ENCODE measurements around the gene FHAD1. TPM values are rescaled to one million over a fixed set of nuclear protein-coding genes. Genes with fewer than 3 reads are reported as not detected.

Gene FHAD1
- total RNA-seq, 1 donor from 2014 or later, result 0.99 TPM

DNA sequence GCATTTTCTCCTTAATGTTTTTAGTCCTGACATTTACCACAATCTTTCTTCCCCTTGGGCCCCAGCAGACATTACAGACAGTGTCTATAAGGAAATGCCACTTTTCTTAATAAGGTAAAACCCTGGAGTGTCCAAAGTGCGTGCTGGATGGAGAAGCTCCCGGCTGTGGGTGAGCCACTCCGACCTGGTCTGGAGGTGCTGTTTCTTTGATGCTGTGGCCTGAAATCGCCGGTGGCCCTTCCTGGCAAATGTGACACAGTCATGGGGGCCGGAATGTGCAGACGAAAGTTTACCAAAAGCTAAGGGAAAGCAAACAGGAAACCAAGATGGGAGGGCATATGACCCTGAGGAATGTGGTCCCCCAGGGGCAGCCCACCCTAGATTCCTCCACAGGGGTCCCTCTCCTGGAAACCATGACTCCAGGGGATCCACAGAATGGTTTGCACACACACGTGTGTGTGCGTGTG, 77.9 kb downstream of the FHAD1 start:
- no peak for DNase-seq (ENCODE audit: low read depth)

DNA sequence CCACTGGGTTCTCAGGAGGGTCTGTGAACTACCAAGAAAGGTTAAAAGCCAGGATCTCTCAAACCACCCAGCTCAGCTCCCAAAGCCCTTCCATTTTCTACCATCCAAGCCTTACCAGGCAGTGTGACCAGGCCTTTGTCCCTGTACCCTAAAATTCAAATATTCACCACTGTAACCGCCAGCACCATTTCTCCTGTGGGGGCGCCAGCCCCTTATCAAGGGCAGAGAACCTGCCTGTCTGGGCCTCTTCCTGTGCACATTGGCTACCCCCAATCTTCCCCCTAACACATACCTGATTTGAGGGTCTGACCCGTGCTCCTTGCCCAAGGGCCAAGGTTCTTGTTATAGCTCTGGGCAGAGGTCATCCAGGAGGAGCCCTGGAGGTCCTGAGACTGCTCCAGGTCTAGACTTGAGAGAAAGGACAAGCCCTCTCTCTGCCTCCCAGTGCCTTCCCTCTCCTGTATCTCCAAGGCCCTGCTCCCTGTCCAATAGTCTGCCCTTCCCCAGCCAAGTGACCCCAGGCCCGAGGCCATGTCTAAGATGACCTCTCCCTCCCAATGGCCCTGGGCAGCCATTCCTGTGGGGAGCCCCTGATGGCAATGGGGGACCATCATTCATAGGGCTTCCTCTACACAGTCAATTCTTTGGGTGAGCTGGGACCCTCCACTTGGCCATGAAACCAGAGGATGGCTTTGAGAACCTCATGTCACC, 78.5 kb downstream of the FHAD1 start:
- DNase-seq (ENCODE audit: low read depth), result no peak

DNA sequence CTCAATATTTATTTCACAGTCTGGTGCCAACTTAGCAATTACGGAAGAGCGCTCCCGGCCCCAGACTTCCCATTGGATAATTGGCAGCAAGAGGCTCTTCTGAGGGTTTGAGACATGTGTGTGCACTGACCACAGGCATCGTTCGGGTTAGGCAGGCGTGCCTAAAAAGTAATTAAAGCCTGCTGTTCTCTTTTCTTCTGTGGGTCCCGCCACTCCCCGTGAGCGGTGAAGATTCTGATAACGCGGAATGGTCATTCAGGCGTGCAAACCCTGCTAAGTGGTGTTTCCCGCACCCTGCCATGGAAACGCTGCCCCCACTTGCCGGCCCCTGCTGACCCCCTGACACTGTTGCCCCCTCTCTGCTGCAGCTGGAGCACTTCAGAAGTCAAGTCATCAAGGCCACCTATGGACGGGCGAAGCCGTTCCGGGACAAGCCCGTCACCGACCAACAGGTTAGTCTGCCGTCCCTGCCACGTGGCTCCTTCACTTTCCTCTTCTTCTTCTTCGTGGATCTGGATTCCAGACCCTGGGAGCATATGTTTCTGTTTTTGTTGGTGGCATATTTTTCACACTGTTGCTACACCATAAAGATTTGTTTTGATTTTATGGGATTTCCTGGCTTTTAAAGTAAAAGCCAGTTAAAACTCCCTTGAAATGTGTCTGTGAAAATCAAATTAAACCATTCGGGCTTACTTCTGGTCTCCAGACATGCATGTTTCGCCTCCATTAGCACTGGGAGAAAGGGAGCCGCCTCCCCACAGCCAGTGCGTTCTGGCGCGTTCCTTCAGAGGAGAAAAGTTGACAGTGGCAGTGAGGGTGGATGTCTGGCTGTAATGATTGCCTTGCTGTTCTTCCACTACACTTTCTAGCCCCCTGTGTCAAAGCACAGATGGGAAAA, 79.9 kb downstream of the FHAD1 start:
- peak; percentile 94 for DNase-seq (ENCODE audit: low read depth)

DNA sequence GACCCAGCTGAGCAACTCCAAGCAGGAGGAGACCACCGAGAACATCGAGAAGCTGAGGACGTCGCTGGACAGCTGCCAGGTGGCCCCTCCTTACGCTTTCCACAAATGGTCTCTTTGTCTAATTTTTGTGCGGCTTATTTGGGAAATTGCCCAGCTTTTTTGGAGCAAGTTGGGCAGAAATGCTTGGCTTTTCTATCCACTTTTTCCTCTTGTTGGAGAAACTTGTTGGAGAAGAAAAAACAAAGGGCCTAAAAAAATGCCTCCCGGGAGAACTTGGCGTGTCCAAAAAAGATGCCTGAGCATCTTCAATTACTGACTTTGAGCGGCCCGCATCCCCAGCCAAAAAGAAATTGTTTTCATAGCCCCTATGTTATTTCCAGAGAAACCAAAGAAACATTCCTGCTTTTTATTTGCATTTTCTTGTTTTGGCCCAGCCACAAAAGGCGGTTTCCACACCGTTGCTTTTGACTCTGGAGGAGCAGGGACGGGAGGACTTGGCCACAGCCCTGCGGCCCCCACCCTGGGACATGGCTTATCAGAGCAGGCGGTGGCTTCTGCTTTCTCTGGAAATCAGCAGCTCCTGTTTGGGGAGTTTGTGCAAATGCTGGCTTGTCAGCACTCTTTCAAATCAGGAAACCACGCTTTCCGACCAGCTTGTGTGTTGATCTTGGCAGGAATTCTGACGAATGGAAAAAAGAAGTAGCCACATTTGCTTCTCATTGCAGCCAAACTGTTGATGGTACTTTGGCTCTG, 81.5 kb downstream of the FHAD1 start:
- DNase-seq (ENCODE audit: low read depth), result peak; percentile 47

DNA sequence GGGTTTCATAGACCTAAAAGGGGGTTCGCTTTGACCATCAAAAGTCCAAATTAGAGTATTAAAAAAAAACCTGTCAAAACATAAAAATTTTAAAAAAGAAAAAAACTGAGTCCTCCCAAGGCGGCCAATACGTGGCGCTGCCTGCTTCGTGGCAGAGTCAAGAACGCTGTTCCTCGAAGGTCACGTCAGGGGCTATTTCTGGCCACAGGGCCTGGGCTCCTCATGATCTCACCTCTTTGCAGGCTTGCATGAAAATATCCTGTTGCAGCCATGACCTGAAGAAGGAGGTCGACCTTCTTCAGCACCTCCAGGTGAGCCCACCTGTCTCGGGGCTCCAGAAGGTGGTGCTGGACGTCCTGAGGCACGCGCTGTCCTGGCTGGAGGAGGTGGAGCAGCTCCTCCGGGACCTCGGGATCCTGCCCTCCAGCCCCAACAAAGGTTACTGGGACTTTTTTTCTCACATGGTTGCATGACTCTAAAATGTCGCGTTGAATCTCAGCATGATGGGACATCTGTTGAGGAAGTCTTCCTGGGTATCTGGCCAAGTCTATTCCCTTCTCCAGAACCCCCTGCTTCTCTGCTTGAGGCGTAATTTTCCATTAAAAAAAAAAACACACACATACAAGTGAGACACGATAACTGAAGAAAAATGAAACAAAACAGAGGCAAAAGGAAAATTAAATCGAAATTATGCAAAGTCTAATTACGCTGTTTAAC, 82.2 kb downstream of the FHAD1 start:
- DNase-seq (ENCODE audit: low read depth), result peak; percentile 78

DNA sequence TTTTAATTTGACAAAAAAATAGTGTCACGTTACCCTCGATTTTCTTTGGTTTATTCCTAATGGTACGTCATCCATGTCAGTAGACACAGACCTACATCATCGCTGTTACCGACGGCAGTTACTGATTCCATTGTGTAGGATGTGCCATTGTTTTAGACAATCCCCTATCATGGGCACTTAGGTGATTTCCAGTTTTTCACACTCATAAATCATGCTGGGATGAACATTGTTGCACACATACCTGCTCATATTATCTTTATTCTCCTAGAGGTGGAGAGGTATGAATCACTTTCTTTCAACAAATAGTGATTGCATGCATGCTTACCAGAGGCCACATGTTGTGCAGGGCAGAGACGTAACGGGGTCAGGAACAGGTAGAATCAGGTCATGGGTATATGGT, 83.0 kb downstream of the FHAD1 start:
- DNase-seq (ENCODE audit: low read depth), result no peak

DNA sequence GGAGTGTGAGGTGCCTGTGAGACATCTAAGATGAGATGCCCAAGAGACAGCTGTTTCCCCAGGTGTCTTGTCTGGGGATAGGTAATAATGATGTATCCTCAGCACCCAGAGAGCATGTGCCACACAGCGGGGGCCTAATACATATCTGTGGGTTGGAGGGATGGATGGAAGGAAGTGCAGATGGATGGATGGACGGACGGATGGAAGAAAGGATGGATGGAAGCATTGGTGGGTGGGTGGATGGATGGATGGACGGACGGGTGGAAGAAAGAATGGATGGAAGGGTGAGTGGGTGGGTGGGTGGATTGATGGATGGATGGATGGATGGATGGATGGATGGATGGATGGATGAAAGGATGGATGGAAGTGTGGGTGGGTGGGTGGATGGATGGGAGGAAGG, 84.2 kb downstream of the FHAD1 start:
- DNase-seq (ENCODE audit: low read depth), result no peak

DNA sequence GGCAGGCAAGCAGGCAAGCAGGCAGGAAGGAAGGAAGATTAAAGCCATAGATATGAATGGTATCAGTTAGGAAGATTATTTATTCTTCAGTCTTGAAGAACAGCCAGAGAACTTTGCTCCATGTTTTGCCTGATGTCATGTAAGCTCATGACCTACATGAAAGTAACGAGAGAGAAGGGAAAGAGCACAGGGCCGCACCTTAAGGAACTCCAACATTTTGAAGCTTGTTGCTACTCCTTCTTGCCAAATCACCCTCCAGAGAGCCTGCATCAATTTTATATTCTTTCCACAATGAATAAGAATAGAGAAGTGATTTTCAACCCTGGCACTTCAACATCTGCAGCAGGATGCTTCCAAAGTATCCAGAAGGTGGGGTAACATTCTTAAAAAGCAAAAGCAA, 84.7 kb downstream of the FHAD1 start:
- no peak for DNase-seq (ENCODE audit: low read depth)

DNA sequence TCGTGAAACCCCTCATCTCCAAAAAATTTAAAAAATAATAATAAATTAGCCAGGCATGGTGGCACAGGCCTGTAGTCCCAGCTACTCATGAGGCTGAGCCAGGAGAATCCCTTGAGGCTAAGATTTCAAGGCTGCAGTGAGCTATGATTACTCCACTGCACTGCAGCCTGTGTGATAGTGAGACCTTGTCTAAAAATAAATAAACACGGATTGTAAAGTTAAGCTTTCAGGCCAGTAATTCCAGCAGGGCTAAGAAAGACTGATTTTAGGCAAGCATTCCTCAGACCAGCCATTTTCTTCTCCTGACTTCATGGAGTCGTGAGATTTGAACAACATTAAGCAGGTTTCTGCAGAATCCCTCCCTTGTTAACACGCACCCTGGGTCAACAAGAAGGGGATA, 85.5 kb downstream of the FHAD1 start:
- DNase-seq (ENCODE audit: low read depth), result no peak

DNA sequence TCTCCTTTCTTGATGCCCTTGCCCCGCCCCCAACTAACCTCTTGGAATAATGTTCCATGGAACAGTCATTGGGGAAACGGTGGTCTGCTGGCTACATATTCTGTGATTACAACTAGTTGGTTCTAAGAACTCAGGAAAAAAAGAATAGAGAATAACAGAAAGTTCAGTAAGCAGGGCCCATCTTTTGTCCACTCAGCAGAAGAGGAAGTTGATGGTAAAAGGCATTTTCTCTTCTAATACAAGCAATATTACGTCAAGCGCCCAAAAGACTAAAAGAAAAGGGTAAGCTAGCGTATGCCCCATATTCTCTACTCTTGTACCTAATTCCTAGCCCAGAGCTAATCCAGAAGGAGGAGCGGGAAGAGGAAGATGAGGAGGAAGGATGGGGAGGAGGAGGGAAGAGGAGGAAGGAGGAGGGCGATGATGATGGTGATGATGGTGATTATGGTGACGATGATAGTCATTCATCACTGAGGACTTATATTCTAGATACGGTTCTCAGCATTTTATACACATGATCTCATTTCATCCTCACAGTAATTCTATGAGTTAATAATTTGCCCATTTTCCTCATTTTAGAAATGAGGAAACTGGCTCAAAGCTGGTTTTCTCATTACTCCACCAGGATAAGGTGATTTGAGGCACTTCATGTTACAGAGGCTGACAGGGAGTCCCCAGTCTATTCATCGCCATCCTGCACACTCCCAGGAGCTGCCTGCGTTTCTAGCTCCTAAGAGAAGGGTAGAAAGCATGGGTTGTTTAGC, 86.1 kb downstream of the FHAD1 start:
- DNase-seq (ENCODE audit: low read depth), result no peak

DNA sequence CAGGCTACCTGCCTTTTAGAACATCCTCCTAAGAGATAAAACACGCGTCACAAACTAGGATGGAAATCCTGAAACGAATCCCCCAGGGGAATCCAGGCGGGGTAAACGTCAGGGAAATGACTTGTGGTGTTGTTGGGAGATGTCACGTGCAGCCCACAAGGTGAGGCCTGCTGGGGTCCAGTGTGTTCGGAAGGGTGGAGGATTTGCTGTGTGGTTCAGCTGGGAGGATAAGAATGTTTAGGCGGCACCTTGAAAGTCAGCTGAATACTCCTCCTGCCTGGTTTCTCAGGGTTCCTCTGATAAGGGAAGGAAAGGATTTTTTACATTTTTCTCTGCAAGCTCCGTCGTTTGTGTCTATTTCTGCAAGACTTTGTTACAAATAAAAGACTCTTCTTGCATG, 88.0 kb downstream of the FHAD1 start:
- no peak for DNase-seq (ENCODE audit: low read depth)

DNA sequence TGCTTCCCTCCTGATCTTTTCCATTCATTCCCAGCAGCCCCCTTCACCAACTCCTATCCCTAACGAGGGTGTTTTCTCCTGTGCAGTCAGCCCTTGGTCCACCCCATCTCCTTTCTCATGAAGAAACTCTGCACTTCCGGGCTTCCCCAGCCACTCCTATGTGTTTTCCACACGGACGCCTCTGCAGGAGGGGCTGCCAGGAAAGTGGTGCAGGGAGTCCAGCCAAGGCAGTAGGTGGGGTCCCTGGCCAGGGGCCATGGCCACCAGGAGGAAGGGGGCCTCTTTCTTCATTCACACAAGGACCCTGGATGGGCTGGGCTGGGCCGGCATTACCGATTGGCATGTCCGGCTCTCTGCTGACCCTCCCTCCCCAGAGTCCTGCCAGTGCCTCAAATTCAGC, 89.8 kb downstream of the FHAD1 start:
- no peak for DNase-seq (ENCODE audit: low read depth)

DNA sequence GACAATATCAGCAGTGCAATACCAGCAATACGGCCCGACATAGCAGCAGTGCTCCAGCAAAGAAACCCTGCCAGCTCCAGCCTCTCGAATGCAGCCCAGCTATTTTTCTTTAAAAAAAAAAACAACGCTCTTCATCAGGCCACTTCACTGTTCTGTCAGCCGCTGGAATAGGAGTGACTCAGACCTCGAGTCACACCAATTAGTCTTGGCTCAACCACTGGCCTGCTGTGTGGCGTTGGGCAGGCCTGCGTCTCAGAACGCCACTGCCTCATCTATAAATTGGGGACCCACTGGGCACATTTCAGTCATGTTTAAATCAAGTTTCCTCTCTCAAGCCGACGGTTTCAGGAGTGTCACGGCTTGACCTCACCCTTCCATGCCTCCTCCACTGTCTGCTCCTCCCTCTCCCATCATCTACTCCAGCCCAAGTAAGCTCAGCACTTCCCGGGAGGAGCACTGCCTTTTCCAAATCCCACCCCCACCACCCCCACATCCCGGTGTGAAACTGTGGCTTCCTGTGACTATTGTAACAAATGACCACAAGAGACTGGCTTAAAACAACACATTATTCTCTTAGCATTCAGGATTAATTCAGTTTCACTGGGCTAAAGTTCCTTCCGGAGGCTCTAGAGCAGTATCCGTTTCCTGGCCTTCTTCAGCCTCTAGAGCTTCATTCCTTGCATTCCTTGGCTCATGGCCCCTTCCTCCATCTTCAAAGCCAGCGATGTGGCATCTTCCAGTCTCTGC, 90.8 kb downstream of the FHAD1 start:
- peak; percentile 51 for DNase-seq (ENCODE audit: low read depth)

DNA sequence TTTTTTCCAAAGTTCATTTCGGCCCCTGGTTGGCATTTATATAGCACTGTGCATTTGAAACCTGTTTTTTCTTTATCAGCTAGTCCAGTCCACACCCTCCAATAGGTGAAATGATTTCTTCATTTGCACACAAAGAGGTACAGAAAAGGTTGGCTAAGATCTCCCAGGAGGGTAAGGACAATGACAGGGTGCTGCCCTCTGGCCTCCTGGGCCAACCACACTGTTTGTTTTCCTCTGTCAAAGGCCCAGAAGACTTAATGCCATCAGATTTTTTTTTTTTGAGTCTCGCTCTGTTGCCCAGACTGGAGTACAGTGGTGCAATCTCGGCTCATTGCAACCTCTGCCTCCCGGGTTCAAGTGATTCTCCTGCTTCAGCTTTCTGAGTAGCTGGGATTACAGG, 92.5 kb downstream of the FHAD1 start:
- no peak for DNase-seq (ENCODE audit: low read depth)

DNA sequence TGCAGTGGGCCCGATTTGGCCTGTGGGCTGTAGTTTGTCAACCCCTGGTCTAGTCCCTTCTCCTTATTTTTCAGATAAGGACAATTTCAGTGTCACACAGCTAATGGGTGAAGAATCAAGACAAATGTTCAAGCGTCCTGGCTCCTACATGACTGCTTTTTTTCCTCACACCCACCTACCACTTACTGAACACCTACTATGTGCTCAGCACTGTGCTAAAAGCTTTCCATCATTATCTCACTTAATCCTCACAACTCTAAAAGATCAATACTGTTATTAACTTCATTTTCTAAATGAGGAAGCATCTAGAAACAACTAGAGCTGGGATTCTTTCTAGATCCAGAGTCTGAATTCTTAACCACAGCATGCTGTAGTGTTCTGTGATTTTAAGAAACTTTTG, 94.2 kb downstream of the FHAD1 start:
- DNase-seq (ENCODE audit: low read depth), result no peak

DNA sequence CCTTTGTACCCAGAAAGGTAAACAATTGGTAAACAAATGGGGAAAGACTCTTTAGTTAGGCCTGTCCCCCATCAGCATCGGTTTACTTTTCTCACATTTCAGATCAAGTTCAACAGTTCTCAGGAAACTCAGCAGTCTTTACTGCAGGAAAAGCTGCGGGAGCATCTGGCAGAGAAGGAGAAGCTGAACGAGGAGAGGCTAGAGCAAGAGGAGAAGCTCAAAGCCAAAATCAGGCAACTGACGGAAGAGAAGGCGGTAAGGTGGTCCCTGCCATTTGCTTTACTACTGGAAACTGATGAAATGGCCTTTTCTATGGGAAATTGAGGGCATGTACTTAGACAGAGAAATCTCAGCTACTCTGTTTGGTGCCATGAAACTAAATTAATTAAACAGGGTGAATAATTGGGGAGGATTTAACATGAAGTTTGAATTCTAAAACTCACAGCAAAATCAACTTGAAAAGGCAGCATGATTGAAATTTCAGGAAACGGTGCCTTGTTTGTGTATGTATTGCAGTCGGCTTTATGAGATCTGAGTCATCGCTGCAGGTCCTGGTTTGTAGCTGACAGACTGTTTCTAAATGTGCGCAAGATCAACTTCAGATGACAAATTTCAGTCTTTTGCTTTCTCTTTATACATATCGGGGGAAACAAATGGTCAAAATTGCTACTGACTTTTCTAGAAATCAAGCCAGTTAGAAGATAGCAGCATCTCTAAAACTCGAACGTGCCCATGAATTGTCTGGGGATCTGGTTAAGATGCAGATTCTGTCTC, 94.8 kb downstream of the FHAD1 start:
- DNase-seq (ENCODE audit: low read depth), result no peak

DNA sequence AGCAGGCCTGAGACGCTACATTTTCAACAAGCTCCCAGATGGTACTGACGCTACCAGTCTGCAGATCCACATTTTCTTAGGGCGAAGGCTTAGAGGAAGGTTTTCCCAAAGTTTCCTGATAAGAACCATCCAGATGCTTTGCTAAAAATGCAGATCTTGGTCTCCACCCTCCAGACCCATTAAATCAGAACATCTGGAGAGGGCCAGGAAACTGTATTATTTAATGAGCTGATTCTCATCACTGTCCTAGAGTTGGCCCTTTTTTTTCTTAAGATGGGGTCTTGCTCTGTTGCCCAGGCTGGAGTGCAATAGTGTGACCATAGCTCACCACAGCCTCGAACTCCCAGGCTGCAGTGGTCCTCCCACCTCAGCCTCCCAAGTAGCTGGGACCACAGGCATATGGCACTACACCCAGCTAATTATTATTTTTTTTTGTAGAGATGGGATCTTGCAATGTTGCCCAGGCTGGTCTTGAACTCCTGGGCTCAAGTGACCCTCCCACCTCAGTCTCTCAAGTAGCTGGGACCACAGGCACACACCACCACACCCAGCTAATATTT, 95.5 kb downstream of the FHAD1 start:
- no peak for DNase-seq (ENCODE audit: low read depth)

DNA sequence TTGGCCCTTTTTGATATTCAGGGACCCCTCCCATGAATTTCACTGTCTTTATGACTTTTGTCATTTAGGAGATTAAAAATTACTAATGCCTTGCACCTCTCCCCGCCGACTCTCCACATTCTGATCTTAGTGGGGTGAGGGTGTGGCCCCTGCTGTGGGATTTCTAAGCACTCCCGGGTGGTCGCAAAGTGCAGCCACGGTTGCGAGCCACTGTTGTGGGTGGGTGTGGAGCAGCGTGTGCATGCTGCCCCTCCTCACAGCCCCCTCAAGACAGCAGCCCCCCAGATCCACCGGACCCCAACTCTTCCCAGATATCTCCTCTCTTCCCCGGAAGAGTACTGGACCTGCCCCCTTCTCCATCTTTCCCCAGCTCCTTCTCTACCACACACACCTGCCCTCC, 96.1 kb downstream of the FHAD1 start:
- DNase-seq (ENCODE audit: low read depth), result no peak

DNA sequence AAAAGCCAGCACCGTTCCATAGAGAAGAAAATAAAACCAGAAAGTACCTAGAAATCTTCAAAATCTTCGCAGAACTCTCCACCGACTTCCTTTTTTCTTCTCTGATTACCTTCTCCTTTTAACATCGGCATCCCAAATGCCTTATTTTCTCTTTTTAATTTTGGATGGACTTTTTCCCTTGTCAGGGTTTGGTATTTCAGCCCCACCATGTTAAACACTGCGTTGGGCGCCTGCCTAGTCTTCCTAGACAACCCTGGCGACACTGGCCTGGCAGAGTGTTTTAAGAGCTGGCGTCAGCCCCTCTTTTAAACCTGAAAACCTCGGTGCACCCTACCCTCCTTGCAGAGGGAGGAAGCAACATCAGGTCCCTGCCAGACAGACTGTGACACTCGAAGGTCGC, 96.7 kb downstream of the FHAD1 start:
- DNase-seq (ENCODE audit: low read depth), result peak; percentile 49
